WERI-Rb-1 (cell line): ENCODE results near the gene TBC1D13.

ENCODE experiments used
- DNase-seq: peaks from one replicate; pipeline ENCODE4 v3.0.0-alpha.2; 2020
- H3K27ac ChIP-seq: fragments of 250-450 bp; sonication (Bioruptor Pico); 2 replicates; pipeline ENCODE4 v1.5.1; 2020; ENCODE audit warnings: mild to moderate bottlenecking, moderate library complexity
- H3K27me3 ChIP-seq: fragments of 250-450 bp; sonication (Bioruptor Pico); 2 replicates; pipeline ENCODE4 v1.5.1; 2021; ENCODE audit warnings: mild to moderate bottlenecking, low read depth, moderate library complexity; ENCODE audit not compliant: insufficient read depth, severe bottlenecking
- H3K36me3 ChIP-seq: fragments of 250-450 bp; sonication (Bioruptor Pico); 2 replicates; pipeline ENCODE4 v1.5.1; 2020; ENCODE audit warnings: mild to moderate bottlenecking, moderate library complexity
- H3K4me3 ChIP-seq: 2 replicates; pipeline ENCODE4 v1.5.1; 2011; ENCODE audit warnings: low read depth, mild to moderate bottlenecking, control low read depth, low read length
- H3K9me3 ChIP-seq: fragments of 250-450 bp; sonication (Bioruptor Pico); 2 replicates; pipeline ENCODE4 v1.5.1; 2021; ENCODE audit warnings: mild to moderate bottlenecking, moderate library complexity; ENCODE audit not compliant: severe bottlenecking
- TF ChIP-seq, protein P1 (sequence below): IDR thresholded peaks from 2 replicates; pipeline ENCODE4 v1.5.1; 2011; ENCODE audit warnings: low read depth, mild to moderate bottlenecking, control low read depth, inconsistent platforms, low read length

Gene TBC1D13, protein sequence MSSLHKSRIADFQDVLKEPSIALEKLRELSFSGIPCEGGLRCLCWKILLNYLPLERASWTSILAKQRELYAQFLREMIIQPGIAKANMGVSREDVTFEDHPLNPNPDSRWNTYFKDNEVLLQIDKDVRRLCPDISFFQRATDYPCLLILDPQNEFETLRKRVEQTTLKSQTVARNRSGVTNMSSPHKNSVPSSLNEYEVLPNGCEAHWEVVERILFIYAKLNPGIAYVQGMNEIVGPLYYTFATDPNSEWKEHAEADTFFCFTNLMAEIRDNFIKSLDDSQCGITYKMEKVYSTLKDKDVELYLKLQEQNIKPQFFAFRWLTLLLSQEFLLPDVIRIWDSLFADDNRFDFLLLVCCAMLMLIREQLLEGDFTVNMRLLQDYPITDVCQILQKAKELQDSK

DNA sequence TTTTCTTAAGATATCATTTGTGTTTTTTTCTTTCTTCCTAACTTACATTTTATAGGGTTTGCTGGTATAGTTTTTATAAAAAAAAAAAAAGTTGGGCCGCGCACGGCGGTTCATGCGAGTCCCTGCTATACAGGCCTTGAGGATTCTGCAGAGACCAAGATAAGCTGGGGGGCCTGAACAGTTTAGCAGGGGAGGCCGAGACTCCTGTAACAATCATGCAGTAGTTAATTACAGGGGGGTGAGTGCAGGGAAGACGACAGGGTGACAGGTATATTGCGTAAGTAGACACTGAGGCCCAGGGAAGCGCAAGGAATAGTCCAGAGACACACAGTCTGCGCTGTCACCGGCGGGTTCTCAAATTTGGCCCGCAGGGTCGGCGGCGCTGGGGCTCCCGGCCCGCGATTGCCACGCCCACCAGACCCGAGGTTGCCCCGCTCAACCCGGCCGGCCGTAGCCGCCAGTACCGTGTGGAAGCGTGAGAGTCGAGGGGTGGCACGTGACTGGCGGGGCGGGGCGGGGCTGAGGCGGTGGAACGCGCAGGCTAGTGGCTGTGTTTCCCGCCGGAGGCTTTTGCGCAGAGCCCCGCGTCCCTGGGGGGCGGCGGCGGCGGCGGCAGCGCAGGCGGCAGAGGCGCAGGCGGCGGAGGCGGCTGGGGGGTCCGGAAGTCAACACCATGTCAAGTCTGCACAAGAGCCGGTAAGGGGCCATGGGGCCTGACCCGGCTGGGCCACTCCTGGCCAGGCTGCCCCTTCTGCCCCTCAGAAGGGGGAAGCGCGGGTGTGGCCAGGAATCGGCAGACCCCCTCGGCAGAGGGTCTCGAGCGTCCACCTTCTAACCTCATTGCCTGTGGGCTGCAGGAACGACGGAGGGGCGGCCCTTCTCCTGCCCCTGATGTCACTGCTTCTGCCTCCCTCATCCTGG is at the start of gene TBC1D13:
Gene TBC1D13 (plus strand): TSS at position 573 of the 921 bp plus-strand sequence. CDS start 101 bp downstream, at position 674.
- Histone ChIP-seq H3K27me3 (no peaks in the 10 kb centered on the region), H3K36me3 (peaks cover 27% of the 10 kb centered on the region), H3K9me3 (peaks cover 9% of the 10 kb centered on the region), H3K27ac (peak within 1 kb of the TSS; percentile 79), H3K4me3 (peak within 1 kb of the TSS; percentile 98)
- peak; percentile 95 for DNase-seq
- TF ChIP-seq, protein P1, sequence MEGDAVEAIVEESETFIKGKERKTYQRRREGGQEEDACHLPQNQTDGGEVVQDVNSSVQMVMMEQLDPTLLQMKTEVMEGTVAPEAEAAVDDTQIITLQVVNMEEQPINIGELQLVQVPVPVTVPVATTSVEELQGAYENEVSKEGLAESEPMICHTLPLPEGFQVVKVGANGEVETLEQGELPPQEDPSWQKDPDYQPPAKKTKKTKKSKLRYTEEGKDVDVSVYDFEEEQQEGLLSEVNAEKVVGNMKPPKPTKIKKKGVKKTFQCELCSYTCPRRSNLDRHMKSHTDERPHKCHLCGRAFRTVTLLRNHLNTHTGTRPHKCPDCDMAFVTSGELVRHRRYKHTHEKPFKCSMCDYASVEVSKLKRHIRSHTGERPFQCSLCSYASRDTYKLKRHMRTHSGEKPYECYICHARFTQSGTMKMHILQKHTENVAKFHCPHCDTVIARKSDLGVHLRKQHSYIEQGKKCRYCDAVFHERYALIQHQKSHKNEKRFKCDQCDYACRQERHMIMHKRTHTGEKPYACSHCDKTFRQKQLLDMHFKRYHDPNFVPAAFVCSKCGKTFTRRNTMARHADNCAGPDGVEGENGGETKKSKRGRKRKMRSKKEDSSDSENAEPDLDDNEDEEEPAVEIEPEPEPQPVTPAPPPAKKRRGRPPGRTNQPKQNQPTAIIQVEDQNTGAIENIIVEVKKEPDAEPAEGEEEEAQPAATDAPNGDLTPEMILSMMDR = no peak

DNA sequence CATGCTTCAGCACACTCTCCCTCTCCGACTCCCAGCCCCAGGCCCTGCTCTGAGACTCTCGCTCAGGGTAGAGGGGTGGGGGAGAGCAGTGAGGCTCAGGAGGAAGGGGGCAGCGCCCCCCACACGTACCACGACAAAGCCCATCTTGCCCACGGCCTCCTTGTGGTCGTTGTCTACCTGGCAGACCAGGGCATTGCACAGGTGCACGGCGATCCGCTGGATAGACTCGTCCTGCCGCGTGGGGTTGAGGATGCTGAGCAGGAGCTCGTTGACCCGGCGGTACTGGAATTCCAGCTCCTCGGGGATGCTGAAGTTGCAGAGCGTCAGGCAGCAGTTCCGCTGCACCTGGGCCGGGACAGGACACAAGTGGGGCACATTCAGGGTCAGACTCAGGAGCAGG is 44.7 kb upstream of the TBC1D13 start:
- TF ChIP-seq, protein P1 = no peak
- Histone ChIP-seq H3K27me3 (no peaks in the 10 kb centered on the region), H3K36me3 (peaks cover 28% of the 10 kb centered on the region), H3K9me3 (no peaks in the 10 kb centered on the region), H3K4me3 (no peak overlapping the region), H3K27ac (no peak overlapping the region)
- no peak for DNase-seq

DNA sequence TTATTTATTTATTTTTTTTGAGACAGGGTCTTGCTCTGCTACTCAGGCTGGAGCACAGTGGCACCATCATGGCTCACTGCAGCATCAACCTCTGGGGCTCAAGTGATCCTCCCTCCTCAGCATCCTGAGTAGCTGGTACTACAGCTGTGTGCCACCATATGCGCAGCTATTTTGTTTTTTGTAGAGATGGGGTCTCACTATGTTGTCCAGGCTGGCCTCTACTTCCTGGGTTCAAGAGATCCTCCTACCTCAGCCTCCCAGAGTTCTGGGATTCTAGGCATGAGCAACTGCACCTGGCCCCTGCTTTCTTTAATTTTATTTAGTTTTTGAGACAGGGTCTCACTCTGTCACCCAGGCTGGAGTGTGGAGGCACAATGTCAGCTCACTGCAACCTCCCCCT is 43.6 kb upstream of the TBC1D13 start:
- TF ChIP-seq, protein P1 = no peak
- H3K36me3 ChIP-seq = peaks cover 25% of the 10 kb centered on the region
- H3K4me3 ChIP-seq = no peak overlapping the region
- no peak overlapping the region for H3K27ac ChIP-seq
- no peaks in the 10 kb centered on the region for H3K9me3 ChIP-seq
- no peak for DNase-seq
- no peaks in the 10 kb centered on the region for H3K27me3 ChIP-seq

GRCh38 chr9:128747241-128747640 is 39.8 kb upstream of the TBC1D13 start:
- Histone ChIP-seq H3K27ac (no peak overlapping the region), H3K9me3 (no peaks in the 10 kb centered on the region), H3K36me3 (peaks cover 18% of the 10 kb centered on the region), H3K4me3 (no peak overlapping the region), H3K27me3 (no peaks in the 10 kb centered on the region)
- peak; percentile 75 for DNase-seq
- TF ChIP-seq, protein P1 = no peak

- Histone ChIP-seq H3K27me3 (no peaks in the 10 kb centered on the region), H3K36me3 (peaks cover 29% of the 10 kb centered on the region)
- TF ChIP-seq, protein P1 = no peak
These were observed 36.0 kb upstream of the TBC1D13 start for GRCh38 chr9:128750926-128751595.

More at GRCh38 chr9:128750926-128751595, 36.0 kb upstream of the TBC1D13 start:
- DNase-seq = no peak
- Histone ChIP-seq H3K4me3 (no peak overlapping the region), H3K27ac (no peak overlapping the region), H3K9me3 (no peaks in the 10 kb centered on the region)
